ENCODE measurements around the gene GPR50. TPM values are rescaled to one million over a fixed set of nuclear protein-coding genes. Genes with fewer than 3 reads are reported as not detected.

The GPR50 gene
- total RNA-seq, 1 experiment from 2014 or later: not detected

DNA sequence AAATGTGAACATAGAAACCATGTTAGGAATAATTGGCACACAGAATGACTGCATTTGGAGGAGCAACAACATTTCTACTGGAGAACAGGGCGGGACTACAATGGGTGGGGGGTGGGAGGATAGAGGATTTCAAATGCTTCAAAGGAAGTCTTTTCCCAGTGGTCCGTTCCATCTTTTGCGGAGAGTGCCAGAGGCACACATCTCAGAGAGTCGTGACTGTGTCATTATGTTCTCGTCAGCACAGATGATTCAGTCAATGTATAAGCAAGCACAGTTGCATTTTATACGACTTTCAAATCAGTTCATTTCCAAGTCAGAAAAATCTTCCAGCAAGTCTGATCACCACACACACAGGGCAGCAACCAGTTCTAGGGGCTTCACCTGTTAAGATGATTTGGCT, 22.7 kb upstream of the GPR50 start:
- BruUV-seq (replicated peaks): no TSS peak
- no peaks in the 10 kb centered on the region for H3K36me3 Mint-ChIP-seq (ENCODE audit: insufficient read depth, unreplicated experiment)
- H3K4me1 Mint-ChIP-seq (ENCODE audit: low read depth, unreplicated experiment): no peaks in the 10 kb centered on the region
- TF ChIP-seq, protein P1, sequence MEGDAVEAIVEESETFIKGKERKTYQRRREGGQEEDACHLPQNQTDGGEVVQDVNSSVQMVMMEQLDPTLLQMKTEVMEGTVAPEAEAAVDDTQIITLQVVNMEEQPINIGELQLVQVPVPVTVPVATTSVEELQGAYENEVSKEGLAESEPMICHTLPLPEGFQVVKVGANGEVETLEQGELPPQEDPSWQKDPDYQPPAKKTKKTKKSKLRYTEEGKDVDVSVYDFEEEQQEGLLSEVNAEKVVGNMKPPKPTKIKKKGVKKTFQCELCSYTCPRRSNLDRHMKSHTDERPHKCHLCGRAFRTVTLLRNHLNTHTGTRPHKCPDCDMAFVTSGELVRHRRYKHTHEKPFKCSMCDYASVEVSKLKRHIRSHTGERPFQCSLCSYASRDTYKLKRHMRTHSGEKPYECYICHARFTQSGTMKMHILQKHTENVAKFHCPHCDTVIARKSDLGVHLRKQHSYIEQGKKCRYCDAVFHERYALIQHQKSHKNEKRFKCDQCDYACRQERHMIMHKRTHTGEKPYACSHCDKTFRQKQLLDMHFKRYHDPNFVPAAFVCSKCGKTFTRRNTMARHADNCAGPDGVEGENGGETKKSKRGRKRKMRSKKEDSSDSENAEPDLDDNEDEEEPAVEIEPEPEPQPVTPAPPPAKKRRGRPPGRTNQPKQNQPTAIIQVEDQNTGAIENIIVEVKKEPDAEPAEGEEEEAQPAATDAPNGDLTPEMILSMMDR (IDR thresholded peaks at IDR 0.05; ENCODE audit: unreplicated experiment): no peak
- CTCF ChIA-PET: no interaction called here
- H3K27ac Mint-ChIP-seq (ENCODE audit: unreplicated experiment): no peak overlapping the region
- intact Hi-C loops (cut with micrococcal nuclease; ENCODE audit: unreplicated experiment): loop anchor here (1.0 to 5.0 kb wide), 3 partner anchors 207 to 349 kb away; no protein-coding TSS in a partner anchor
- peaks cover 25% of the 10 kb centered on the region for H3K27me3 Mint-ChIP-seq (ENCODE audit: unreplicated experiment)
- H3K9me3 Mint-ChIP-seq (ENCODE audit: low read depth, unreplicated experiment): no peaks in the 10 kb centered on the region
- no peak overlapping the region for H3K4me3 Mint-ChIP-seq (ENCODE audit: low read depth, unreplicated experiment)
- no peak for DNase-seq

DNA sequence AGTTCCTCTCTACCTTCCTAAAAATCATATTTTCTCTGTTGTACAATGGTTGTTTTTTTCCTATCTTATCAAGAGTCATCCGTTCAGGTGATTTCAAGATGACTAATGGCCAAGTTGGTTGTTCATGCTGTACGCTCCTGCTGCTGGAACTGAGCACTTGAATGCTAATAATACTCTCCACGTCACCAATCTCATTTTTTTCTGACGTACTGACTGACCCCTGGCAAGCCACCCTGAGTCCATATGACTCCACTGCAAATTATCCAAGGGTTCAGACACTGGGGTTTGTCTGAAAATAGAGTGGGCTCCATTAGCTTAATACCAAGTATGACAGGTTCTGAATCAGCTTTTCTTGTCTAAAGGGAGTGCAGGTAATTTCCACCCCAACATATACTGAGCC, 21.1 kb upstream of the GPR50 start:
- TF ChIP-seq, protein P1 (IDR thresholded peaks at IDR 0.05; ENCODE audit: unreplicated experiment): no peak
- CTCF ChIA-PET: no interaction called here
- Mint-ChIP-seq H3K27me3 (ENCODE audit: unreplicated experiment) (peaks cover 15% of the 10 kb centered on the region), H3K27ac (ENCODE audit: unreplicated experiment) (no peak overlapping the region), H3K4me3 (ENCODE audit: low read depth, unreplicated experiment) (no peak overlapping the region), H3K4me1 (ENCODE audit: low read depth, unreplicated experiment) (no peaks in the 10 kb centered on the region), H3K9me3 (ENCODE audit: low read depth, unreplicated experiment) (no peaks in the 10 kb centered on the region), H3K36me3 (ENCODE audit: insufficient read depth, unreplicated experiment) (no peaks in the 10 kb centered on the region)
- intact Hi-C loops (cut with micrococcal nuclease; ENCODE audit: unreplicated experiment): no loop called here
- no TSS peak for BruUV-seq (replicated peaks)
- no peak for DNase-seq

DNA sequence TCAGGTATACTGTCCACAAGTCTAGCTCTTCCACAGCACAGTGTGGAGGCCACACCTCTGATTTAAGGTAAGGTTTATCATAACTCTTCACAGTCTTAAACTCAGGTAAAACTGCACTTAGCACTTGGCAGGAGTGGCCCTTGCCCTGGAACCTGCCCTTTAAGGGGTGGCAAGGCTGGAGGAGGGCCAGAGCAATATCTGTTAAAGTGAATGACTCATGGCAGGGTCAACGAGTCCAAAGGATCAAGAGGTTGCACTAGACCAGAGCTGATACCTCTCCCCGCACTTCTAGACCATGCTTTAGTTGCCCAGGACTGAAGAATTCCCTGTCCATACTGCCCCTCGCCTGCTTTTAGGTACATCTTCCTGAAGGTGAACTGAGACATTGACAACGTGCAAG, 14.7 kb upstream of the GPR50 start:
- H3K9me3 Mint-ChIP-seq (ENCODE audit: low read depth, unreplicated experiment): no peaks in the 10 kb centered on the region
- no peaks in the 10 kb centered on the region for H3K27me3 Mint-ChIP-seq (ENCODE audit: unreplicated experiment)

DNA sequence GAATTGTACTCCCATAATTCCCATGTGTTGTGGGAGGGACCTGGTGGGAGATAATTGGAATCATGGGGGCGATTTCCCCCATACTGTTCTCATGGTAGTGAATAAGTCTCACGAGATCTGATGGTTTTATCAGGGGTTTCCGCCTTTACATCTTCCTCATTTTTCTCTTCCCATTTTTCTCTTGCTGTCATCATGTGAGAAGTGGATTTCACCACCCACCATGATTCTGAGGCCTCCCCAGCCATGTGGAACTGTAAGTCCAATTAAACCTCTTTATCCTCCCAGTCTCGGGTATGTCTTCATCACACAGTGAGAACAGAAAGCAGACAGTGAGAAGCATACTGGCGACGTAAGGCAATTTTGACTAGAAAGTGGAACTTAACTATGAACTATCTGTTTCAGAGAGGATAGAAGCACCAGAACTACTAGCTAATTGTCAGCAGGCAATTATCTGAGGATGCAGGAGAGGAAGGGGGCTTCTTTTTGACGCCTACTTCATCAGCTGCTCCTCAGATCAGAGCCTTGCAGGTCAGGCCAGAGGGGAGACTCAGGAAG, 8.5 kb upstream of the GPR50 start:
- H3K36me3 Mint-ChIP-seq (ENCODE audit: insufficient read depth, unreplicated experiment): no peaks in the 10 kb centered on the region

More for the DNA sequence above, 14.7 kb upstream of the GPR50 start:
- H3K4me3 Mint-ChIP-seq (ENCODE audit: low read depth, unreplicated experiment): no peak overlapping the region
- no peak for DNase-seq
- H3K4me1 Mint-ChIP-seq (ENCODE audit: low read depth, unreplicated experiment): no peaks in the 10 kb centered on the region
- intact Hi-C loops (cut with micrococcal nuclease; ENCODE audit: unreplicated experiment): no loop called here
- H3K27ac Mint-ChIP-seq (ENCODE audit: unreplicated experiment): no peak overlapping the region
- CTCF ChIA-PET: no interaction called here
- H3K36me3 Mint-ChIP-seq (ENCODE audit: insufficient read depth, unreplicated experiment): no peaks in the 10 kb centered on the region
- no TSS peak for BruUV-seq (replicated peaks)
- TF ChIP-seq, protein P1 (IDR thresholded peaks at IDR 0.05; ENCODE audit: unreplicated experiment): no peak

More for the DNA sequence above, 8.5 kb upstream of the GPR50 start:
- no peak overlapping the region for H3K27ac Mint-ChIP-seq (ENCODE audit: unreplicated experiment)
- CTCF ChIA-PET: no interaction called here
- BruUV-seq (replicated peaks): no TSS peak
- TF ChIP-seq, protein P1 (IDR thresholded peaks at IDR 0.05; ENCODE audit: unreplicated experiment): no peak
- no peaks in the 10 kb centered on the region for H3K4me1 Mint-ChIP-seq (ENCODE audit: low read depth, unreplicated experiment)
- H3K9me3 Mint-ChIP-seq (ENCODE audit: low read depth, unreplicated experiment): no peaks in the 10 kb centered on the region
- H3K4me3 Mint-ChIP-seq (ENCODE audit: low read depth, unreplicated experiment): no peak overlapping the region
- DNase-seq: no peak
- peaks cover 15% of the 10 kb centered on the region for H3K27me3 Mint-ChIP-seq (ENCODE audit: unreplicated experiment)
- intact Hi-C loops (cut with micrococcal nuclease; ENCODE audit: unreplicated experiment): no loop called here
